OCI-LY3 (cell line): ENCODE results near the gene PITRM1.

Experiments used
- EZH2phosphoT487 ChIP-seq: fragments of 200-600 bp; shearing (Covaris generic); IDR thresholded peaks from 2 replicates; pipeline ENCODE4 v1.6.1; 2018; ENCODE audit warnings: antibody characterized with exemption, mixed run types, low read depth
- TF ChIP-seq, protein P1 (sequence below): fragments of 200-600, 300-600 bp; sonication (generic); IDR thresholded peaks from 2 replicates; pipeline ENCODE4 v1.5.1; 2014; ENCODE audit warnings: antibody characterized with exemption, low read length, low read depth

- TF ChIP-seq, protein P1, sequence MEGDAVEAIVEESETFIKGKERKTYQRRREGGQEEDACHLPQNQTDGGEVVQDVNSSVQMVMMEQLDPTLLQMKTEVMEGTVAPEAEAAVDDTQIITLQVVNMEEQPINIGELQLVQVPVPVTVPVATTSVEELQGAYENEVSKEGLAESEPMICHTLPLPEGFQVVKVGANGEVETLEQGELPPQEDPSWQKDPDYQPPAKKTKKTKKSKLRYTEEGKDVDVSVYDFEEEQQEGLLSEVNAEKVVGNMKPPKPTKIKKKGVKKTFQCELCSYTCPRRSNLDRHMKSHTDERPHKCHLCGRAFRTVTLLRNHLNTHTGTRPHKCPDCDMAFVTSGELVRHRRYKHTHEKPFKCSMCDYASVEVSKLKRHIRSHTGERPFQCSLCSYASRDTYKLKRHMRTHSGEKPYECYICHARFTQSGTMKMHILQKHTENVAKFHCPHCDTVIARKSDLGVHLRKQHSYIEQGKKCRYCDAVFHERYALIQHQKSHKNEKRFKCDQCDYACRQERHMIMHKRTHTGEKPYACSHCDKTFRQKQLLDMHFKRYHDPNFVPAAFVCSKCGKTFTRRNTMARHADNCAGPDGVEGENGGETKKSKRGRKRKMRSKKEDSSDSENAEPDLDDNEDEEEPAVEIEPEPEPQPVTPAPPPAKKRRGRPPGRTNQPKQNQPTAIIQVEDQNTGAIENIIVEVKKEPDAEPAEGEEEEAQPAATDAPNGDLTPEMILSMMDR: no peak
- TF ChIP-seq EZH2phosphoT487: no peak
Observed at GRCh38 chr10:3141351-3142005, 31.1 kb downstream of the PITRM1 start.
